Right lobe of liver (tissue), 4 donors: ENCODE results near the gene TRIM3.

ENCODE experiments used
- POLR2A ChIP-seq: fragments of 450-650 bp; IDR thresholded peaks from one replicate; pipeline ENCODE4 v1.6.1; 2017; ENCODE audit warnings: antibody characterized with exemption, mild to moderate bottlenecking
- TF ChIP-seq, protein P1 (sequence below), 4 donors: fragments of 200-600 bp in 3 of 4; fragments of 450-650 bp in 1 of 4; IDR thresholded peaks; one replicate each; pipeline versions ENCODE4 v1.5.1 to v1.8.0; 2016 to 2022; ENCODE audit warnings: antibody characterized with exemption in 4 of 4, mild to moderate bottlenecking in 2 of 4
- donor health status: DM: no; HTN: no; CAD: no.
- donor health status: DM: no; HTN: no; CAD: no.
- donor health status: DM: no; HTN: yes; CAD: no.

DNA sequence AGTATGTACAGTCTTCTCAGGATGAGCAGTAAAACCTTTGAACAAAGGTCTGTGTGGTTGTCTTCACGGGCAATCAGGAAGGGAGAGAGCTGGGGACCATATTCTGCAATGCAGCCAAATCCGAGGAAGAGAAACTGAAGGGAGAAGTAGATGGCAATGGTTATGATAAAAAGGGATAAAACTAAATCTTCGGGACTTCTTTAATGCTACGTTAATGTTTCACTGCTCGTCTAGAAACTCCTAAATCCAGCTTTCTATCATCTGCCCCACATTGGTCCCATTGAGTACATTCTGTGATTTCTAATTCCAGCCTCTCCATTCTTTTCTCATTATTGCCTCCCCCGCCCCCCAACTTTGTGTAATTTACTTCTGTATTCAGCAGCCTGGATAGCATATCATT lies 9.3 kb upstream of the TRIM3 start:
- TF ChIP-seq, protein P1, sequence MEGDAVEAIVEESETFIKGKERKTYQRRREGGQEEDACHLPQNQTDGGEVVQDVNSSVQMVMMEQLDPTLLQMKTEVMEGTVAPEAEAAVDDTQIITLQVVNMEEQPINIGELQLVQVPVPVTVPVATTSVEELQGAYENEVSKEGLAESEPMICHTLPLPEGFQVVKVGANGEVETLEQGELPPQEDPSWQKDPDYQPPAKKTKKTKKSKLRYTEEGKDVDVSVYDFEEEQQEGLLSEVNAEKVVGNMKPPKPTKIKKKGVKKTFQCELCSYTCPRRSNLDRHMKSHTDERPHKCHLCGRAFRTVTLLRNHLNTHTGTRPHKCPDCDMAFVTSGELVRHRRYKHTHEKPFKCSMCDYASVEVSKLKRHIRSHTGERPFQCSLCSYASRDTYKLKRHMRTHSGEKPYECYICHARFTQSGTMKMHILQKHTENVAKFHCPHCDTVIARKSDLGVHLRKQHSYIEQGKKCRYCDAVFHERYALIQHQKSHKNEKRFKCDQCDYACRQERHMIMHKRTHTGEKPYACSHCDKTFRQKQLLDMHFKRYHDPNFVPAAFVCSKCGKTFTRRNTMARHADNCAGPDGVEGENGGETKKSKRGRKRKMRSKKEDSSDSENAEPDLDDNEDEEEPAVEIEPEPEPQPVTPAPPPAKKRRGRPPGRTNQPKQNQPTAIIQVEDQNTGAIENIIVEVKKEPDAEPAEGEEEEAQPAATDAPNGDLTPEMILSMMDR (IDR thresholded peaks at IDR 0.05) = no peak
- no peak for TF ChIP-seq POLR2A
